Kidney (tissue), 14 donors: ENCODE measurements around the gene TCF7L2. TPM values are rescaled to one million over a fixed set of nuclear protein-coding genes. Genes with fewer than 3 reads are reported as not detected.

Experiments used
- DNase-seq, 5 donors: peaks; one replicate each; pipeline ENCODE4 v3.0.0-alpha.2; 2013 to 2020
- FAIRE-seq: peaks from 2 replicates; lab custom pipeline; 2012; peaks lifted over from hg19 to GRCh38; lab: Jason Lieb, UNC
- H3K27ac ChIP-seq, 2 donors: one replicate each; pipeline ENCODE4 v1.7.0; 2013; ENCODE audit warnings: low read depth in 2 of 2, low read length in 2 of 2, inconsistent platforms in 1 of 2
- H3K27me3 ChIP-seq: one replicate; pipeline ENCODE4 v1.7.1; 2013; ENCODE audit warnings: low read length, inconsistent platforms; ENCODE audit not compliant: control insufficient read depth, insufficient read depth
- H3K36me3 ChIP-seq, 3 donors: one replicate each; pipeline versions ENCODE4 v1.7.0 to v1.7.1; 2013; ENCODE audit warnings: low read length in 3 of 3, control low read depth in 1 of 3, inconsistent platforms in 1 of 3; ENCODE audit not compliant: insufficient read depth in 3 of 3, control insufficient read depth in 2 of 3
- H3K4me1 ChIP-seq, 3 donors: one replicate each; pipeline versions ENCODE4 v1.7.0 to v1.7.1; 2013; ENCODE audit warnings: low read length in 3 of 3, inconsistent platforms in 1 of 3, low read depth in 1 of 3; ENCODE audit not compliant: control insufficient read depth in 2 of 3, insufficient read depth in 2 of 3
- H3K4me3 ChIP-seq, 3 donors: one replicate each; pipeline versions ENCODE4 v1.7.0 to v1.8.1; 2013; ENCODE audit warnings: low read length in 3 of 3, control low read depth in 1 of 3, inconsistent platforms in 1 of 3
- H3K9ac ChIP-seq, 3 donors: one replicate each; pipeline versions ENCODE4 v1.7.0 to v1.7.1; 2013; ENCODE audit warnings: low read length in 3 of 3, control low read depth in 1 of 3, inconsistent platforms in 1 of 3
- H3K9me3 ChIP-seq, 3 donors: one replicate each; pipeline versions ENCODE4 v1.7.0 to v1.7.1; 2013; ENCODE audit warnings: low read length in 3 of 3, control low read depth in 1 of 3, inconsistent platforms in 1 of 3; ENCODE audit not compliant: control insufficient read depth in 2 of 3, insufficient read depth in 1 of 3
- CTCF ChIP-seq: IDR thresholded peaks from 3 replicates; pipeline ENCODE4 v1.5.1; 2012; ENCODE audit warnings: mild to moderate bottlenecking, moderate library complexity, borderline replicate concordance; ENCODE audit not compliant: insufficient read depth; ENCODE audit errors: extremely low read depth
- intact Hi-C: fragments of 100-400 bp; cut with DNase I; formaldehyde crosslinking; loops from one replicate; pipeline ENCODE4 v1.11.1; 2022
- polyA plus RNA-seq: library from polyadenylated mRNA; stranded (reverse); fragments of 350-450 nt; fragmentation: Illumina TruSeq; extraction: RNeasy Lipid Tissue Mini Kit (QIAGEN cat#74804); gene quantifications from one replicate; pipeline ENCODE4 v1.2.3, GENCODE V29; 2014; ENCODE audit warnings: low read depth, low replicate concordance; ENCODE audit not compliant: insufficient read depth
- total RNA-seq: library from RNA; stranded (reverse); fragmentation: NEBNext Ultra II Directional; extraction: Animal tissue kit (Norgen Biotek cat#: 25700); gene quantifications from one replicate; pipeline ENCODE4 v1.2.1, GENCODE V29; 2021
- donor health status: control.
- donor health status: control.
- donor health status: control.
- donor health status: control.
- donor health status: control.
- donor health status: DM: yes; HTN: yes; CAD: no.
- donor health status: Normal renal cell carcinoma (clear cell type).

TCF7L2 gene
- total and polyA plus RNA-seq, 2 donors from 2014 or later: 6.5 to 32.4 TPM

- intact Hi-C loops: no loop called here
- no peak for FAIRE-seq
- peaks cover 0 to 4% (median 0%) of the 10 kb centered on the region in 3 donors for H3K36me3 ChIP-seq
- no peaks in the 10 kb centered on the region for H3K9me3 ChIP-seq
- TF ChIP-seq CTCF: no peak
- no peak overlapping the region for H3K4me3 ChIP-seq
- no peak overlapping the region for H3K9ac ChIP-seq
- H3K4me1 ChIP-seq: peaks cover 6 to 11% (median 8%) of the 10 kb centered on the region in 3 donors
- H3K27ac ChIP-seq: no peak overlapping the region
- H3K27me3 ChIP-seq: no peaks in the 10 kb centered on the region
- no peak for DNase-seq
Measured at GRCh38 chr10:112962343-112962742, 12.3 kb downstream of the TCF7L2 start.

GRCh38 chr10:112963835-112964234 is 13.8 kb downstream of the TCF7L2 start:
- intact Hi-C loops: no loop called here
- Histone ChIP-seq H3K4me1 (peaks cover 0 to 3% (median 0%) of the 10 kb centered on the region in 3 donors), H3K4me3 (no peak overlapping the region), H3K27me3 (no peaks in the 10 kb centered on the region), H3K36me3 (peaks cover 0 to 4% (median 0%) of the 10 kb centered on the region in 3 donors), H3K27ac (no peak overlapping the region), H3K9ac (no peak overlapping the region), H3K9me3 (no peaks in the 10 kb centered on the region)
- TF ChIP-seq CTCF: no peak
- FAIRE-seq (no peak), DNase-seq (no peak)

GRCh38 chr10:112964482-112964881 is 14.4 kb downstream of the TCF7L2 start:
- no peak overlapping the region for H3K27ac ChIP-seq
- H3K36me3 ChIP-seq: peaks cover 0 to 4% (median 0%) of the 10 kb centered on the region in 3 donors
- no peak for TF ChIP-seq CTCF
- H3K9me3 ChIP-seq: no peaks in the 10 kb centered on the region
- no peaks in the 10 kb centered on the region for H3K27me3 ChIP-seq
- no peak for DNase-seq
- H3K9ac ChIP-seq: no peak overlapping the region
- H3K4me1 ChIP-seq: peaks cover 0 to 3% (median 0%) of the 10 kb centered on the region in 3 donors
- no peak overlapping the region for H3K4me3 ChIP-seq
- intact Hi-C loops: no loop called here
- no peak for FAIRE-seq
